ENCODE data around the gene MIX23. TPM values are rescaled to one million over a fixed set of nuclear protein-coding genes. Genes with fewer than 3 reads are reported as not detected.

MIX23 gene
- polyA plus RNA-seq, 3 donors = 3.9 to 8.2 (median 5.2) TPM

DNA sequence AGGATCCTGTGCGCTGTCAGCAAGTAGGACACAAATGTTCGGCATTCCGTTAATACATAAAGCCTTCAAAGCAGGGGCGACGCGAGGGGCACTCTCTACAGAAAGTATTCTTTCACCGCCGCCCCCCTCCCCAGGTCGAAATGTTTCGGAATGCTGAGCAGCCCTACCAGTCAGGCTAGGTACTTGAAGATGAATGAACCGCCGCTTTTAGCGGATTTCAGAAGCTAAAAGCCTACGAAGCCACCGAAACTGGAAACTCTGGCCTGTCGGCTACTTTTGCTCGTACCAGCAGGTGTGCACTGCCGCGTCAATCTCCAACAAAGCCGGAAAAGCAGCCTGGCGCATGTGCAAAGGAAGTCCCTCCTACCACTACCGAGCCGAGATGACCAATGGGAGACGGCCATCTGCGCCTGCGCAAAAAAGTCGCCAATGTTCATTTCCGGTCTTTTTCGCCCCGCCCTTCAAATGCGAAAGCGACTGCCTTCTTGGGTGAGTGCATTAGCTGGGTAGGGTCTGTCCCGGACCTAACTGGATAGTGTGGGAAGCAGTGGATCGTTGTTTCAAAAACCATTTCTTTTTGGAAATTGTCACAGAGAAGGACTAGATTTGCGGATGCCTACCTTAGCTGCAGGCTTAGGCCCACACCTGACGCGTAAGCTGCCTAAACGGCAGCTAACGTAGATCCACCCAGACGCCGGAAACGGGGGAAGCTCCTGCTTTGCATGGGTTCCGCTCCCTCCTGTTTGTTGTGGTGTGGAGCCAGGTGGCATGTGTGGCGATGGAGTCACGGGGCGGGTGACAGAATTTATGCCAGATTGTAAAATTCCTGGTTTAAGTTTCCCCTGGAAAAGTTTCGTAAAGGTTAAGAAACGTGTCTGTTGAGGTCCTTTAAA, 33.0 kb upstream of the MIX23 start, which contains the start of gene WDR5B:
Gene WDR5B, minus strand, starts transcription at position 301 of the 893 bp plus-strand sequence. CDS start 534 bp downstream, outside the sequence.
- TF ChIP-seq, protein P1, sequence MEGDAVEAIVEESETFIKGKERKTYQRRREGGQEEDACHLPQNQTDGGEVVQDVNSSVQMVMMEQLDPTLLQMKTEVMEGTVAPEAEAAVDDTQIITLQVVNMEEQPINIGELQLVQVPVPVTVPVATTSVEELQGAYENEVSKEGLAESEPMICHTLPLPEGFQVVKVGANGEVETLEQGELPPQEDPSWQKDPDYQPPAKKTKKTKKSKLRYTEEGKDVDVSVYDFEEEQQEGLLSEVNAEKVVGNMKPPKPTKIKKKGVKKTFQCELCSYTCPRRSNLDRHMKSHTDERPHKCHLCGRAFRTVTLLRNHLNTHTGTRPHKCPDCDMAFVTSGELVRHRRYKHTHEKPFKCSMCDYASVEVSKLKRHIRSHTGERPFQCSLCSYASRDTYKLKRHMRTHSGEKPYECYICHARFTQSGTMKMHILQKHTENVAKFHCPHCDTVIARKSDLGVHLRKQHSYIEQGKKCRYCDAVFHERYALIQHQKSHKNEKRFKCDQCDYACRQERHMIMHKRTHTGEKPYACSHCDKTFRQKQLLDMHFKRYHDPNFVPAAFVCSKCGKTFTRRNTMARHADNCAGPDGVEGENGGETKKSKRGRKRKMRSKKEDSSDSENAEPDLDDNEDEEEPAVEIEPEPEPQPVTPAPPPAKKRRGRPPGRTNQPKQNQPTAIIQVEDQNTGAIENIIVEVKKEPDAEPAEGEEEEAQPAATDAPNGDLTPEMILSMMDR (IDR thresholded peaks at IDR 0.05) = no peak
- Histone ChIP-seq H3K9ac (ENCODE audit: insufficient read depth, low read length, poor library complexity, severe bottlenecking) (peak within 1 kb of the TSS; percentile 81), H3K79me2 (ENCODE audit: insufficient read depth, low read length) (peaks cover 89% of the 10 kb centered on the region), H2AFZ (ENCODE audit: insufficient read depth, low read depth, low read length, poor library complexity, severe bottlenecking) (peak within 1 kb of the TSS; percentile 84), H3K27me3 (ENCODE audit: control insufficient read depth in 2 of 2, insufficient read depth in 2 of 2, low read length in 2 of 2) (no peaks in the 10 kb centered on the region), H3K9me3 (replicated peaks in 1 of 2; ENCODE audit: control insufficient read depth in 1 of 2, insufficient read depth in 1 of 2, low read length in 2 of 2) (no peaks in the 10 kb centered on the region), H4K20me1 (ENCODE audit: insufficient read depth, low read length) (peaks cover 7% of the 10 kb centered on the region), H3K4me3 (replicated peaks in 1 of 3; ENCODE audit: low read depth in 2 of 3, low read length in 3 of 3) (peak within 1 kb of the TSS; percentile 73 to 97 (median 94)), H3K4me1 (ENCODE audit: control insufficient read depth in 1 of 2, insufficient read depth in 2 of 2, low read length in 2 of 2) (peaks cover 16 to 25% of the 10 kb centered on the region in 2 donors), H3K27ac (ENCODE audit: low read depth in 1 of 2, low read length in 2 of 2) (peak within 1 kb of the TSS; percentile 79 to 92), H3K36me3 (replicated peaks in 1 of 2; ENCODE audit: control insufficient read depth in 1 of 2, insufficient read depth in 2 of 2, low read length in 2 of 2) (peaks cover 0 to 22% of the 10 kb centered on the region in 2 donors), H3K4me2 (replicated peaks; ENCODE audit: extremely low read depth, low read length, poor library complexity, severe bottlenecking) (peak within 1 kb of the TSS; percentile 89)
- peaks cover 33% of the 10 kb centered on the region for H3K4me1 Mint-ChIP-seq
- peak within 1 kb of the TSS; percentile 94 to 98 (median 95) for H3K27ac Mint-ChIP-seq
- no peaks in the 10 kb centered on the region for H3K27me3 Mint-ChIP-seq (ENCODE audit: low read depth in 3 of 3)
- intact Hi-C loops (cut with micrococcal nuclease) = loop anchor here (5.0 to 10.0 kb wide), 3 partner anchors 34 to 871 kb away; partner anchors contain the start of genes POLQ (in 2 of the 2), FAM162A (in 1 of the 2), KPNA1 (in 1 of the 2) and MIX23 (in 1 of the 2)
- peak within 1 kb of the TSS; percentile 93 to 95 for H3K4me3 Mint-ChIP-seq
- WGBS (ENCODE audit: insufficient coverage) = under 1% methylated on average over 45 of the region's 48 CpGs
- DNase-seq = peak; percentile 95 to 97 (median 96)
- H3K9me3 Mint-ChIP-seq = no peaks in the 10 kb centered on the region
- peaks cover 4 to 17% of the 10 kb centered on the region in 2 donors for H3K36me3 Mint-ChIP-seq

DNA sequence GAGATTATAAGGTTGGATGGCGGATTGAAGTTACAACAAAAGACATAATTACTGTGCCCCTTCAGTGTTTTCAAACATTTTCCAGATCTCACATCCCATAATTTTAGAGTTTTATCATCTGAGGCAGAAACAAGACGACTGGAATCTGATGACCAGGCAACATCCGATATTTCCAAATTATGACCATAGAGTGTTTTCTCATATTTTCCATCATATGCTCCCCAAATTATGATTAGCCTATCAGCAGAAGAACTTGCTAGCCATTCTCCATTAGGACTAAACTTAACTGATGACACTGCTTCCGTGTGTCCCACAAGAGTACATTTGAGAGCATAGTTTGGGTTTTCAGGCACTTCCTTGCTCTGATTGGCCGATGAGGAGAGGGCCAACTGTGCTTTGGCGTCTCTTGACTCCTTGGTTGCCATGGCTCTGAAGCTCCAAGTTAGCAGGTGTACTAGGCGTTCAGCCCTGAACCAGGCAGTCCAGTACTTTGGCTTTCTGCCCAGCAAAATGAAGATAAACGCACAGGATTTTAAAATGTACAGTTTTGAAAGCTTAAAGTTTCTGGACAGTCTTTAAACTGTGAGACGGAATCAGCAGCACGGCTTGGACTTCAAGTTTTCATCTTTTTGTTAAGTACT, 32.2 kb upstream of the MIX23 start:
- TF ChIP-seq, protein P1 (IDR thresholded peaks at IDR 0.05) = no peak

More for the DNA sequence above, 32.2 kb upstream of the MIX23 start:
- Histone ChIP-seq H4K20me1 (ENCODE audit: insufficient read depth, low read length) (peaks cover 3% of the 10 kb centered on the region), H3K9me3 (replicated peaks in 1 of 2; ENCODE audit: control insufficient read depth in 1 of 2, insufficient read depth in 1 of 2, low read length in 2 of 2) (no peaks in the 10 kb centered on the region), H3K27me3 (ENCODE audit: control insufficient read depth in 2 of 2, insufficient read depth in 2 of 2, low read length in 2 of 2) (no peaks in the 10 kb centered on the region), H3K27ac (ENCODE audit: low read depth in 1 of 2, low read length in 2 of 2) (peak overlapping the region; percentile 79 to 92), H3K36me3 (replicated peaks in 1 of 2; ENCODE audit: control insufficient read depth in 1 of 2, insufficient read depth in 2 of 2, low read length in 2 of 2) (peaks cover 2 to 19% of the 10 kb centered on the region in 2 donors), H3K4me1 (ENCODE audit: control insufficient read depth in 1 of 2, insufficient read depth in 2 of 2, low read length in 2 of 2) (peaks cover 18 to 26% of the 10 kb centered on the region in 2 donors), H3K79me2 (ENCODE audit: insufficient read depth, low read length) (peaks cover 91% of the 10 kb centered on the region), H3K4me3 (replicated peaks in 1 of 3; ENCODE audit: low read depth in 2 of 3, low read length in 3 of 3) (peak overlapping the region; percentile 73 to 97 (median 94)), H2AFZ (ENCODE audit: insufficient read depth, low read depth, low read length, poor library complexity, severe bottlenecking) (peak overlapping the region; percentile 84), H3K9ac (ENCODE audit: insufficient read depth, low read length, poor library complexity, severe bottlenecking) (peak overlapping the region; percentile 81), H3K4me2 (replicated peaks; ENCODE audit: extremely low read depth, low read length, poor library complexity, severe bottlenecking) (peak overlapping the region; percentile 89)
- DNase-seq = peak; percentile 21 to 55 (median 44)
- intact Hi-C loops (cut with micrococcal nuclease) = loop anchor here (5.0 to 10.0 kb wide), 3 partner anchors 33 to 870 kb away; partner anchors contain the start of genes POLQ (in 2 of the 2), FAM162A (in 1 of the 2), KPNA1 (in 1 of the 2) and MIX23 (in 1 of the 2)
- peak overlapping the region; percentile 93 to 95 for H3K4me3 Mint-ChIP-seq
- WGBS (ENCODE audit: insufficient coverage) = 27% methylated on average over 10 of the region's 10 CpGs
- H3K4me1 Mint-ChIP-seq = peaks cover 39% of the 10 kb centered on the region
- peak overlapping the region; percentile 94 to 98 (median 95) for H3K27ac Mint-ChIP-seq
- H3K9me3 Mint-ChIP-seq = no peaks in the 10 kb centered on the region
- no peaks in the 10 kb centered on the region for H3K27me3 Mint-ChIP-seq (ENCODE audit: low read depth in 3 of 3)
- peaks cover 4 to 16% of the 10 kb centered on the region in 2 donors for H3K36me3 Mint-ChIP-seq

Data from CD14-positive monocyte (primary cell).